K562 (cell line): ENCODE results near the gene PNISR. TPM values are rescaled to one million over a fixed set of nuclear protein-coding genes. Genes with fewer than 3 reads are reported as not detected.
A peak's percentile ranks its signal among the peaks of the same experiment; 100 is the strongest.

ENCODE experiments used
- BMI1 ChIP-seq: fragments of 150-350 bp; IDR thresholded peaks from 2 replicates; pipeline ENCODE4 v1.6.1; 2014; ENCODE audit warnings: low read length
- FOXJ3 ChIP-seq: sonication (generic); formaldehyde crosslinking; IDR thresholded peaks from 2 replicates; pipeline ENCODE4 v1.4.0; 2020; ENCODE audit warnings: mild to moderate bottlenecking, missing genetic modification reagents
- HNRNPL ChIP-seq: fragments of 200-400 bp; formaldehyde crosslinking; IDR thresholded peaks from 2 replicates; pipeline ENCODE4 v1.6.1; 2017; ENCODE audit warnings: low read depth, mild to moderate bottlenecking, low read length
- HNRNPLL ChIP-seq: fragments of 200-400 bp; formaldehyde crosslinking; IDR thresholded peaks from 2 replicates; pipeline ENCODE4 v1.6.1; 2017; ENCODE audit warnings: low read length, low read depth, mild to moderate bottlenecking; ENCODE audit not compliant: poor library complexity, severe bottlenecking
- MAFK ChIP-seq: IDR thresholded peaks from 2 replicates; pipeline ENCODE4 v1.6.1; 2011; ENCODE audit warnings: low read length, improper control_type of control experiment
- NFE2 ChIP-seq: IDR thresholded peaks from 2 replicates; pipeline ENCODE4 v1.6.1; 2014; ENCODE audit warnings: antibody characterized with exemption, low read depth
- PBX2 ChIP-seq, 2 experiments: IDR thresholded peaks in 1 of 2; conservative IDR thresholded peaks in 1 of 2; 2 replicates each; pipeline ENCODE4 v1.6.1; 2016; ENCODE audit warnings: low read depth in 2 of 2, mild to moderate bottlenecking in 1 of 2, missing compliant biosample characterization in 1 of 2, missing genetic modification characterization in 1 of 2, moderate library complexity in 1 of 2
- POLR2AphosphoS5 ChIP-seq: IDR thresholded peaks from 2 replicates; pipeline ENCODE4 v1.6.1; 2011; ENCODE audit warnings: mild to moderate bottlenecking, low read depth, low read length, moderate library complexity; ENCODE audit not compliant: control insufficient read depth, insufficient read depth
- PRDM10 ChIP-seq: fragments of 450-650 bp; IDR thresholded peaks from 2 replicates; pipeline ENCODE4 v1.6.1; 2018; ENCODE audit not compliant: partially characterized antibody
- RERE ChIP-seq: sonication (generic); formaldehyde crosslinking; IDR thresholded peaks from 2 replicates; pipeline ENCODE4 v1.8.0; 2023; ENCODE audit warnings: missing genetic modification reagents, mild to moderate bottlenecking, borderline replicate concordance
- ZNF174 ChIP-seq: fragments of 250-450 bp; sonication (Bioruptor Pico); IDR thresholded peaks from 2 replicates; pipeline ENCODE4 v1.4.0; 2020; ENCODE audit warnings: mild to moderate bottlenecking
- ZNF232 ChIP-seq: sonication (generic); formaldehyde crosslinking; IDR thresholded peaks from 2 replicates; pipeline ENCODE4 v1.8.0; 2022; ENCODE audit warnings: mild to moderate bottlenecking, missing genetic modification reagents
- ZNF239 ChIP-seq: fragments of 250-450 bp; sonication (Bioruptor Pico); IDR thresholded peaks from 2 replicates; pipeline ENCODE4 v1.4.0; 2020; ENCODE audit warnings: mild to moderate bottlenecking
- ZNF24 ChIP-seq: fragments of 450-650 bp; IDR thresholded peaks from 2 replicates; pipeline ENCODE4 v1.6.1; 2016
- ZNF764 ChIP-seq: fragments of 250-450 bp; sonication (Bioruptor Pico); IDR thresholded peaks from 2 replicates; pipeline ENCODE4 v1.4.0; 2020; ENCODE audit warnings: low read depth, mild to moderate bottlenecking, moderate library complexity
- polyA plus RNA-seq, 8 experiments: library from polyadenylated mRNA; depleted of rRNA in 4 of 8; stranded (reverse) in 5 of 8; unstranded in 3 of 8; fragments of >200 nt; fragmentation: Nextera tagmentation in 2 of 8; fragmentation: Illumina TruSeq in 1 of 8; extraction: Ambion mirVana in 2 of 8; extraction: Trizol in 1 of 8; gene quantifications; 2 replicates each; pipeline versions ENCODE4 v1.2.1 to v1.2.3, GENCODE V29; 2011 to 2014; ENCODE audit warnings: inconsistent platforms in 1 of 8, missing spikeins in 1 of 8
- total RNA-seq, 7 experiments: library from RNA; depleted of rRNA in 6 of 7; stranded (reverse); fragments of >200 nt in 6 of 7; fragmentation: Illumina TruSeq in 2 of 7; extraction: Trizol in 2 of 7; gene quantifications; 2 replicates each; pipeline versions ENCODE4 v1.2.1 to v1.2.3, GENCODE V29; 2011 to 2021; ENCODE audit warnings: low replicate concordance in 1 of 7

PNISR gene
- total and polyA plus RNA-seq, 9 of the 15 experiments (the other 6 are each of a cell fraction or from before 2014, with no cell fraction given): 97.4 to 206 (median 131) TPM

- TF ChIP-seq ZNF232 (CRISPR knock-in tag) (0 out of 2 replicates have a peak, but pooled peaks have one; percentile 62), RERE (no peak), ZNF174 (no peak), FOXJ3 (CRISPR knock-in tag) (no peak), NFE2 (no peak), ZNF24 (no peak), ZNF764 (CRISPR knock-in tag) (no peak), ZNF239 (no peak), HNRNPL (no peak), MAFK (no peak), PRDM10 (peak; percentile 9), BMI1 (no peak), PBX2 (CRISPR knock-in tag; IDR thresholded peaks at IDR 0.05; ENCODE audit: low read depth) (no peak), PBX2 (tag; conservative IDR thresholded peaks at IDR 0.05; ENCODE audit: low read depth) (no peak), HNRNPLL (no peak), POLR2AphosphoS5 (peak; percentile 63; the same call in 1 of the 2 replicates)
Observed at GRCh38 chr6:99393698-99394531, 31.2 kb downstream of the PNISR start, which contains the start of gene COQ3 (continued).
